ENCODE data around the gene SLC6A3. TPM values are rescaled to one million over a fixed set of nuclear protein-coding genes. Genes with fewer than 3 reads are reported as not detected.
"Not testable (repeated sequence)": the region's sequence is repeated elsewhere in the genome, so short reads cannot be mapped to it uniquely, and the experiment has no call there.

Gene SLC6A3
- total RNA-seq, 2 experiments from 2014 or later: not detected

- H3K9me2 ChIP-seq (ENCODE audit: insufficient read depth, low read length): no peaks in the 10 kb centered on the region
- H2AFZ ChIP-seq (ENCODE audit: low read length): no peak overlapping the region
- H3K36me3 ChIP-seq (ENCODE audit: insufficient read depth, low read length): peaks cover 89% of the 10 kb centered on the region
- H4K20me1 ChIP-seq (ENCODE audit: insufficient read depth, low read length): no peaks in the 10 kb centered on the region
- peaks cover 14% of the 10 kb centered on the region for H3K9me3 ChIP-seq (ENCODE audit: low read length)
- DNase-seq (ENCODE audit: low spot score): no peak
- BruUV-seq (replicated peaks): no TSS peak
- TF ChIP-seq CTCF (conservative IDR thresholded peaks at IDR 0.05; ENCODE audit: low read length): no peak
- TF ChIP-seq EZH2phosphoT487 (IDR thresholded peaks at IDR 0.05; ENCODE audit: borderline replicate concordance, low read depth, low read length): no peak
- no peak overlapping the region for H3K4me3 ChIP-seq (ENCODE audit: low read depth, low read length, poor library complexity, severe bottlenecking)
- H3K4me1 ChIP-seq (ENCODE audit: insufficient read depth, low read length, poor library complexity, severe bottlenecking): no peaks in the 10 kb centered on the region
- intact Hi-C loops (cut with micrococcal nuclease; ENCODE audit: unreplicated experiment): no loop called here
- CTCF ChIA-PET (ENCODE audit: unreplicated experiment): no interaction called here
- POLR2A ChIA-PET: no interaction called here
- no peak overlapping the region for H3K4me2 ChIP-seq (ENCODE audit: low read length)
- no peak overlapping the region for H3K27ac ChIP-seq (ENCODE audit: low read depth, low read length, poor library complexity, severe bottlenecking)
- H3K79me2 ChIP-seq (ENCODE audit: insufficient read depth, low read depth, low read length): no peaks in the 10 kb centered on the region
Measured at GRCh38 chr5:1461396-1461795, 16.2 kb upstream of the SLC6A3 start.

- BruUV-seq (replicated peaks): no TSS peak
- Histone ChIP-seq H3K4me1 (ENCODE audit: insufficient read depth, low read length, poor library complexity, severe bottlenecking) (no peaks in the 10 kb centered on the region), H3K36me3 (ENCODE audit: insufficient read depth, low read length) (peaks cover 77% of the 10 kb centered on the region), H3K4me2 (ENCODE audit: low read length) (no peak overlapping the region), H4K20me1 (ENCODE audit: insufficient read depth, low read length) (no peaks in the 10 kb centered on the region), H2AFZ (ENCODE audit: low read length) (no peak overlapping the region), H3K4me3 (ENCODE audit: low read depth, low read length, poor library complexity, severe bottlenecking) (no peak overlapping the region), H3K9me3 (ENCODE audit: low read length) (peaks cover 22% of the 10 kb centered on the region), H3K9me2 (ENCODE audit: insufficient read depth, low read length) (no peaks in the 10 kb centered on the region), H3K27ac (ENCODE audit: low read depth, low read length, poor library complexity, severe bottlenecking) (no peak overlapping the region), H3K79me2 (ENCODE audit: insufficient read depth, low read depth, low read length) (no peaks in the 10 kb centered on the region)
- DNase-seq (ENCODE audit: low spot score): no peak
- ChIA-PET POLR2A (no interaction called here), CTCF (ENCODE audit: unreplicated experiment) (no interaction called here)
- TF ChIP-seq CTCF (conservative IDR thresholded peaks at IDR 0.05; ENCODE audit: low read length): no peak
- intact Hi-C loops (cut with micrococcal nuclease; ENCODE audit: unreplicated experiment): no loop called here
Measured at GRCh38 chr5:1460054-1460682, 14.9 kb upstream of the SLC6A3 start.

GRCh38 chr5:1459435-1459834 is 14.2 kb upstream of the SLC6A3 start:
- H3K9me2 ChIP-seq (ENCODE audit: insufficient read depth, low read length); H2AFZ ChIP-seq (ENCODE audit: low read length); H3K27ac ChIP-seq (ENCODE audit: low read depth, low read length, poor library complexity, severe bottlenecking); H3K79me2 ChIP-seq (ENCODE audit: insufficient read depth, low read depth, low read length); H3K4me3 ChIP-seq (ENCODE audit: low read depth, low read length, poor library complexity, severe bottlenecking); intact Hi-C loops (cut with micrococcal nuclease; ENCODE audit: unreplicated experiment); H4K20me1 ChIP-seq (ENCODE audit: insufficient read depth, low read length); POLR2A ChIA-PET; DNase-seq (ENCODE audit: low spot score); H3K4me1 ChIP-seq (ENCODE audit: insufficient read depth, low read length, poor library complexity, severe bottlenecking); H3K4me2 ChIP-seq (ENCODE audit: low read length); BruUV-seq (replicated peaks); CTCF ChIA-PET (ENCODE audit: unreplicated experiment): not testable (repeated sequence)
- Histone ChIP-seq H3K9me3 (ENCODE audit: low read length) (peaks cover 22% of the 10 kb centered on the region), H3K36me3 (ENCODE audit: insufficient read depth, low read length) (peaks cover 70% of the 10 kb centered on the region)

GRCh38 chr5:1456110-1456881 is 11.1 kb upstream of the SLC6A3 start:
- H3K4me1 ChIP-seq (ENCODE audit: insufficient read depth, low read length, poor library complexity, severe bottlenecking); CTCF ChIA-PET (ENCODE audit: unreplicated experiment); intact Hi-C loops (cut with micrococcal nuclease; ENCODE audit: unreplicated experiment); H3K79me2 ChIP-seq (ENCODE audit: insufficient read depth, low read depth, low read length); BruUV-seq (replicated peaks); H2AFZ ChIP-seq (ENCODE audit: low read length); POLR2A ChIA-PET; H3K27ac ChIP-seq (ENCODE audit: low read depth, low read length, poor library complexity, severe bottlenecking); H4K20me1 ChIP-seq (ENCODE audit: insufficient read depth, low read length); H3K4me2 ChIP-seq (ENCODE audit: low read length); H3K4me3 ChIP-seq (ENCODE audit: low read depth, low read length, poor library complexity, severe bottlenecking); DNase-seq (ENCODE audit: low spot score); H3K9me2 ChIP-seq (ENCODE audit: insufficient read depth, low read length): not testable (repeated sequence)
- Histone ChIP-seq H3K9me3 (ENCODE audit: low read length) (peaks cover 34% of the 10 kb centered on the region), H3K36me3 (ENCODE audit: insufficient read depth, low read length) (peaks cover 38% of the 10 kb centered on the region)

Measured in OCI-LY7 (cell line).